ENCODE data around the gene DYRK4. TPM values are rescaled to one million over a fixed set of nuclear protein-coding genes. Genes with fewer than 3 reads are reported as not detected.

DYRK4 gene
- total and polyA plus RNA-seq, 2 of the 4 experiments (the other 2 are of a cell fraction): 44.6 to 71.6 TPM

- TF ChIP-seq, protein P1, sequence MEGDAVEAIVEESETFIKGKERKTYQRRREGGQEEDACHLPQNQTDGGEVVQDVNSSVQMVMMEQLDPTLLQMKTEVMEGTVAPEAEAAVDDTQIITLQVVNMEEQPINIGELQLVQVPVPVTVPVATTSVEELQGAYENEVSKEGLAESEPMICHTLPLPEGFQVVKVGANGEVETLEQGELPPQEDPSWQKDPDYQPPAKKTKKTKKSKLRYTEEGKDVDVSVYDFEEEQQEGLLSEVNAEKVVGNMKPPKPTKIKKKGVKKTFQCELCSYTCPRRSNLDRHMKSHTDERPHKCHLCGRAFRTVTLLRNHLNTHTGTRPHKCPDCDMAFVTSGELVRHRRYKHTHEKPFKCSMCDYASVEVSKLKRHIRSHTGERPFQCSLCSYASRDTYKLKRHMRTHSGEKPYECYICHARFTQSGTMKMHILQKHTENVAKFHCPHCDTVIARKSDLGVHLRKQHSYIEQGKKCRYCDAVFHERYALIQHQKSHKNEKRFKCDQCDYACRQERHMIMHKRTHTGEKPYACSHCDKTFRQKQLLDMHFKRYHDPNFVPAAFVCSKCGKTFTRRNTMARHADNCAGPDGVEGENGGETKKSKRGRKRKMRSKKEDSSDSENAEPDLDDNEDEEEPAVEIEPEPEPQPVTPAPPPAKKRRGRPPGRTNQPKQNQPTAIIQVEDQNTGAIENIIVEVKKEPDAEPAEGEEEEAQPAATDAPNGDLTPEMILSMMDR (conservative IDR thresholded peaks at IDR 0.05; ENCODE audit: low read depth, low read length): no peak
Measured at GRCh38 chr12:4538207-4539160, 23.5 kb upstream of the DYRK4 start, which contains the start of gene RAD51AP1 (continued).

All from IMR-90 (cell line).